LHCN-M2 (cell line): Measurements from ENCODE around the gene PACSIN1. TPM values are rescaled to one million over a fixed set of nuclear protein-coding genes. Genes with fewer than 3 reads are reported as not detected.

Experiments
- DNase-seq: peaks from one replicate; pipeline ENCODE4 v3.0.0-alpha.2; 2012; ENCODE audit warnings: low read depth
- polyA plus RNA-seq: library from polyadenylated mRNA; unstranded; fragments of >200 nt; gene quantifications from one replicate; pipeline ENCODE4 v1.2.1, GENCODE V29; 2012; ENCODE audit warnings: missing spikeins
- total RNA-seq: library from RNA; depleted of rRNA; stranded (reverse); fragments of >200 nt; gene quantifications from 2 replicates; pipeline ENCODE4 v1.2.3, GENCODE V29; 2014; rRNA removed

PACSIN1 gene
- not detected in 2 replicates for total RNA-seq
- polyA plus RNA-seq = not detected

- no peak for DNase-seq
Observed at GRCh38 chr6:34465531-34466241, at the start of gene PACSIN1. TSS of gene PACSIN1 (plus strand) at chr6:34466076. CDS start at chr6:34526306, 60,230 bp downstream.

GRCh38 chr6:34416877-34417371, 49.0 kb upstream of the PACSIN1 start:
- DNase-seq = no peak

GRCh38 chr6:34418367-34418766, 47.5 kb upstream of the PACSIN1 start:
- DNase-seq = no peak

GRCh38 chr6:34423254-34423653, 42.6 kb upstream of the PACSIN1 start:
- peak; percentile 52 for DNase-seq

GRCh38 chr6:34424200-34425131, 41.4 kb upstream of the PACSIN1 start:
- no peak for DNase-seq

- DNase-seq = no peak
Observed at GRCh38 chr6:34425132-34425497, 40.8 kb upstream of the PACSIN1 start.

- DNase-seq = peak; percentile 88
Observed at GRCh38 chr6:34425498-34426410, 40.1 kb upstream of the PACSIN1 start, which contains the start of gene RPS10. TSS of gene RPS10 (minus strand) at chr6:34426069. CDS start at chr6:34425221, 848 bp downstream.

- no peak for DNase-seq
Observed at GRCh38 chr6:34435916-34436315, 30.0 kb upstream of the PACSIN1 start.

GRCh38 chr6:34436803-34437643, 28.9 kb upstream of the PACSIN1 start:
- DNase-seq = no peak

GRCh38 chr6:34437644-34437970, 28.3 kb upstream of the PACSIN1 start:
- no peak for DNase-seq

- DNase-seq = no peak
Observed at GRCh38 chr6:34438705-34439104, 27.2 kb upstream of the PACSIN1 start.

- DNase-seq = no peak
Observed at GRCh38 chr6:34439442-34439841, 26.4 kb upstream of the PACSIN1 start.

GRCh38 chr6:34441526-34441925, 24.4 kb upstream of the PACSIN1 start:
- DNase-seq = no peak

- no peak for DNase-seq
Observed at GRCh38 chr6:34445313-34445860, 20.5 kb upstream of the PACSIN1 start.

GRCh38 chr6:34447386-34447785, 18.5 kb upstream of the PACSIN1 start:
- DNase-seq = no peak

GRCh38 chr6:34447910-34448309, 18.0 kb upstream of the PACSIN1 start:
- DNase-seq = no peak

GRCh38 chr6:34451192-34451591, 14.7 kb upstream of the PACSIN1 start:
- no peak for DNase-seq

GRCh38 chr6:34455831-34456230, 10.0 kb upstream of the PACSIN1 start:
- peak; percentile 11 for DNase-seq

GRCh38 chr6:34457382-34457741, 8.5 kb upstream of the PACSIN1 start:
- DNase-seq = no peak
